ENCODE measurements around the gene IL5. TPM values are rescaled to one million over a fixed set of nuclear protein-coding genes. Genes with fewer than 3 reads are reported as not detected.

IL5 gene
- total RNA-seq, 2 experiments from 2014 or later = not detected

- no peak for DNase-seq (ENCODE audit: low spot score)
- CTCF ChIA-PET (ENCODE audit: unreplicated experiment) = no interaction called here
- H3K79me2 ChIP-seq (ENCODE audit: insufficient read depth, low read depth, low read length) = peaks cover 25% of the 10 kb centered on the region
- peaks cover 65% of the 10 kb centered on the region for H3K4me1 ChIP-seq (ENCODE audit: insufficient read depth, low read length, poor library complexity, severe bottlenecking)
- no peak overlapping the region for H3K27ac ChIP-seq (ENCODE audit: low read depth, low read length, poor library complexity, severe bottlenecking)
- H3K9me2 ChIP-seq (ENCODE audit: insufficient read depth, low read length) = no peaks in the 10 kb centered on the region
- intact Hi-C loops (cut with micrococcal nuclease; ENCODE audit: unreplicated experiment) = loop anchor here (10.0 kb wide), 2 partner anchors 288 to 1442 kb away; no protein-coding TSS in a partner anchor
- no peak overlapping the region for H3K4me2 ChIP-seq (ENCODE audit: low read length)
- POLR2A ChIA-PET = interaction anchor here (0.7 to 4.7 kb wide), 4 partner anchors 19 to 1462 kb away, joined by 3 to 35 read pairs (median 3); no protein-coding TSS in a partner anchor
- no peak for TF ChIP-seq CTCF (conservative IDR thresholded peaks at IDR 0.05; ENCODE audit: low read length)
- TF ChIP-seq EZH2phosphoT487 (IDR thresholded peaks at IDR 0.05; ENCODE audit: borderline replicate concordance, low read depth, low read length) = no peak
- H3K36me3 ChIP-seq (ENCODE audit: insufficient read depth, low read length) = peaks cover 13% of the 10 kb centered on the region; the same call in 1 of the 2 replicates
- H3K4me3 ChIP-seq (ENCODE audit: low read depth, low read length, poor library complexity, severe bottlenecking) = no peak overlapping the region
- H3K9me3 ChIP-seq (ENCODE audit: low read length) = no peaks in the 10 kb centered on the region
- H4K20me1 ChIP-seq (ENCODE audit: insufficient read depth, low read length) = peaks cover 18% of the 10 kb centered on the region; the same call in 1 of the 2 replicates
- BruUV-seq (replicated peaks) = no TSS peak
- no peak overlapping the region for H2AFZ ChIP-seq (ENCODE audit: low read length)
Measured at GRCh38 chr5:132492386-132493125, 50.8 kb downstream of the IL5 start.

Other genes starting within 250 kb of the IL5 start
- gene SLC22A4, start 249.1 kb downstream of the IL5 start, total RNA-seq (2014; rRNA removed; shearing (Covaris generic)) = not detected in 2 replicates
- not detected in 2 replicates for gene SLC22A4, start 249.1 kb downstream of the IL5 start, total RNA-seq (2022)
- gene SLC22A5, start 173.8 kb downstream of the IL5 start, total RNA-seq (2014; rRNA removed; shearing (Covaris generic)) = 0.88 TPM in 1 of 2 replicates, not detected in the other
- gene SLC22A5, start 173.8 kb downstream of the IL5 start, total RNA-seq (2022) = 0.18 and 0.36 TPM in 2 replicates
- gene IRF1, start 52.7 kb downstream of the IL5 start, total RNA-seq (2014; rRNA removed; shearing (Covaris generic)) = 25.9 and 39.4 TPM in 2 replicates
- 24.8 and 32.3 TPM in 2 replicates for gene IRF1, start 52.7 kb downstream of the IL5 start, total RNA-seq (2022)
- 24.0 and 34.1 TPM in 2 replicates for gene RAD50, start 13.5 kb upstream of the IL5 start, total RNA-seq (2014; rRNA removed; shearing (Covaris generic))
- 59.8 and 70.0 TPM in 2 replicates for gene RAD50, start 13.5 kb upstream of the IL5 start, total RNA-seq (2022)
- not detected in 2 replicates for gene IL13, start 114.7 kb upstream of the IL5 start, total RNA-seq (2014; rRNA removed; shearing (Covaris generic))
- gene IL13, start 114.7 kb upstream of the IL5 start, total RNA-seq (2022) = not detected in 2 replicates
- gene IL4, start 130.5 kb upstream of the IL5 start, total RNA-seq (2014; rRNA removed; shearing (Covaris generic)) = not detected in 2 replicates
- gene IL4, start 130.5 kb upstream of the IL5 start, total RNA-seq (2022) = not detected in 2 replicates
- 6.7 and 8.7 TPM in 2 replicates for gene KIF3A, start 194.0 kb upstream of the IL5 start, total RNA-seq (2014; rRNA removed; shearing (Covaris generic))
- gene KIF3A, start 194.0 kb upstream of the IL5 start, total RNA-seq (2022) = 14.2 and 17.0 TPM in 2 replicates
- not detected in 2 replicates for gene CCNI2, start 203.9 kb upstream of the IL5 start, total RNA-seq (2014; rRNA removed; shearing (Covaris generic))
- not detected in 2 replicates for gene CCNI2, start 203.9 kb upstream of the IL5 start, total RNA-seq (2022)
- gene SEPTIN8, start 233.7 kb upstream of the IL5 start, total RNA-seq (2014; rRNA removed; shearing (Covaris generic)) = 10.6 and 11.8 TPM in 2 replicates
- 12.8 and 15.5 TPM in 2 replicates for gene SEPTIN8, start 233.7 kb upstream of the IL5 start, total RNA-seq (2022)